ENCODE results near the gene SPIC.

DNA sequence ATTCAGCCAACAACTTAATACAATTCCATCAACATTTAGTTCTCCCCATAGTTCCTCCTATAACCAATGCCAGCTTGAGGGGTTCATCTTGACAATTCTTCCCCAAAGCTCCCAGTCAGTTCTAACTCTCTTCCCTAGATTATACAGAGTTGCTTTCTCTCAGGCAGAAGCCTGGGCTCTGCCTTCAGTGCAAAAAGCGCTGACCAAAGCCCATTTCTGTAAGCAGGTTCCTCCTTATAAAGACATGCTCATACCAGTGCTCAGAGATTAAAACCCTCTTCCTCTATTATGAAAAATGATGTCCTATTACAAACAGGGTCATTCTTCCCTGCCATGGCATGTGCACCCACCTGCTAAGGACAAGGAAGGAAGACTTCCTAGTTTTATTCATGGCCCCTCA, 16.2 kb downstream of the SPIC start:
- TF ChIP-seq EZH2 (IDR thresholded peaks at IDR 0.05; ENCODE audit: borderline replicate concordance, insufficient read depth, low read length, poor library complexity, severe bottlenecking), result no peak
- TF ChIP-seq TAF1 (IDR thresholded peaks at IDR 0.05; ENCODE audit: low read depth), result no peak
- TF ChIP-seq, protein P1, sequence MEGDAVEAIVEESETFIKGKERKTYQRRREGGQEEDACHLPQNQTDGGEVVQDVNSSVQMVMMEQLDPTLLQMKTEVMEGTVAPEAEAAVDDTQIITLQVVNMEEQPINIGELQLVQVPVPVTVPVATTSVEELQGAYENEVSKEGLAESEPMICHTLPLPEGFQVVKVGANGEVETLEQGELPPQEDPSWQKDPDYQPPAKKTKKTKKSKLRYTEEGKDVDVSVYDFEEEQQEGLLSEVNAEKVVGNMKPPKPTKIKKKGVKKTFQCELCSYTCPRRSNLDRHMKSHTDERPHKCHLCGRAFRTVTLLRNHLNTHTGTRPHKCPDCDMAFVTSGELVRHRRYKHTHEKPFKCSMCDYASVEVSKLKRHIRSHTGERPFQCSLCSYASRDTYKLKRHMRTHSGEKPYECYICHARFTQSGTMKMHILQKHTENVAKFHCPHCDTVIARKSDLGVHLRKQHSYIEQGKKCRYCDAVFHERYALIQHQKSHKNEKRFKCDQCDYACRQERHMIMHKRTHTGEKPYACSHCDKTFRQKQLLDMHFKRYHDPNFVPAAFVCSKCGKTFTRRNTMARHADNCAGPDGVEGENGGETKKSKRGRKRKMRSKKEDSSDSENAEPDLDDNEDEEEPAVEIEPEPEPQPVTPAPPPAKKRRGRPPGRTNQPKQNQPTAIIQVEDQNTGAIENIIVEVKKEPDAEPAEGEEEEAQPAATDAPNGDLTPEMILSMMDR (IDR thresholded peaks at IDR 0.05; ENCODE audit: poor library complexity, severe bottlenecking), result no peak
- no peak for TF ChIP-seq POLR2AphosphoS5 (IDR thresholded peaks at IDR 0.05)
- no peak for TF ChIP-seq RAD21 (conservative IDR thresholded peaks at IDR 0.05)
- no peak for TF ChIP-seq EP300 (conservative IDR thresholded peaks at IDR 0.05; ENCODE audit: poor library complexity, severe bottlenecking)
- TF ChIP-seq, protein P2, sequence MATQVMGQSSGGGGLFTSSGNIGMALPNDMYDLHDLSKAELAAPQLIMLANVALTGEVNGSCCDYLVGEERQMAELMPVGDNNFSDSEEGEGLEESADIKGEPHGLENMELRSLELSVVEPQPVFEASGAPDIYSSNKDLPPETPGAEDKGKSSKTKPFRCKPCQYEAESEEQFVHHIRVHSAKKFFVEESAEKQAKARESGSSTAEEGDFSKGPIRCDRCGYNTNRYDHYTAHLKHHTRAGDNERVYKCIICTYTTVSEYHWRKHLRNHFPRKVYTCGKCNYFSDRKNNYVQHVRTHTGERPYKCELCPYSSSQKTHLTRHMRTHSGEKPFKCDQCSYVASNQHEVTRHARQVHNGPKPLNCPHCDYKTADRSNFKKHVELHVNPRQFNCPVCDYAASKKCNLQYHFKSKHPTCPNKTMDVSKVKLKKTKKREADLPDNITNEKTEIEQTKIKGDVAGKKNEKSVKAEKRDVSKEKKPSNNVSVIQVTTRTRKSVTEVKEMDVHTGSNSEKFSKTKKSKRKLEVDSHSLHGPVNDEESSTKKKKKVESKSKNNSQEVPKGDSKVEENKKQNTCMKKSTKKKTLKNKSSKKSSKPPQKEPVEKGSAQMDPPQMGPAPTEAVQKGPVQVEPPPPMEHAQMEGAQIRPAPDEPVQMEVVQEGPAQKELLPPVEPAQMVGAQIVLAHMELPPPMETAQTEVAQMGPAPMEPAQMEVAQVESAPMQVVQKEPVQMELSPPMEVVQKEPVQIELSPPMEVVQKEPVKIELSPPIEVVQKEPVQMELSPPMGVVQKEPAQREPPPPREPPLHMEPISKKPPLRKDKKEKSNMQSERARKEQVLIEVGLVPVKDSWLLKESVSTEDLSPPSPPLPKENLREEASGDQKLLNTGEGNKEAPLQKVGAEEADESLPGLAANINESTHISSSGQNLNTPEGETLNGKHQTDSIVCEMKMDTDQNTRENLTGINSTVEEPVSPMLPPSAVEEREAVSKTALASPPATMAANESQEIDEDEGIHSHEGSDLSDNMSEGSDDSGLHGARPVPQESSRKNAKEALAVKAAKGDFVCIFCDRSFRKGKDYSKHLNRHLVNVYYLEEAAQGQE (IDR thresholded peaks at IDR 0.05; ENCODE audit: borderline replicate concordance), result no peak
